GM19468 (cell line): ENCODE data around the gene NMNAT2.

Experiments used
- ATAC-seq: cut with Tn5 transposase; IDR thresholded peaks from one replicate; pipeline ENCODE4 v1.9.1; 2021; ENCODE audit warnings: mild to moderate bottlenecking, moderate library complexity, moderate number of reproducible peaks; ENCODE audit not compliant: unreplicated experiment; ENCODE audit errors: extremely low read depth

Gene NMNAT2

DNA sequence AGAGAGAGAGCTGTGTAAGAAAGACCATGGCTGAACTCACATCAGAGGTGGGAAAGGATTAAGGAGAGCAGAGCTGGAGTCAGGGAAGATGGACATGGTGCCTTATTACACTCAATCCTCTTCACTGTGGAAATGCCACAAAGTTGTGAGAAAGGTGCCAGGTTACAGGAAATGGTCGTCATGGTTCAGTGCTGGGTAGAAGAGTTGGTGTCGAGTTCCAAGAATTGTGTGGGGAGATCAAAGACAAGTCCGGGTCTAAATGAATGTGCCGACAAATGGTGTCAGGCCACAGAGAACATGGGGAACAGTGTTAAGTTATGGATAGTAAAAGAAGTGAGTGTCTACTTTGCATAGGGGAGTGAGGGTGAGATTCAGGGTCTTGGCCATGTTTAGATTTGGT lies 191.2 kb downstream of the NMNAT2 start:
- ATAC-seq = no peak

DNA sequence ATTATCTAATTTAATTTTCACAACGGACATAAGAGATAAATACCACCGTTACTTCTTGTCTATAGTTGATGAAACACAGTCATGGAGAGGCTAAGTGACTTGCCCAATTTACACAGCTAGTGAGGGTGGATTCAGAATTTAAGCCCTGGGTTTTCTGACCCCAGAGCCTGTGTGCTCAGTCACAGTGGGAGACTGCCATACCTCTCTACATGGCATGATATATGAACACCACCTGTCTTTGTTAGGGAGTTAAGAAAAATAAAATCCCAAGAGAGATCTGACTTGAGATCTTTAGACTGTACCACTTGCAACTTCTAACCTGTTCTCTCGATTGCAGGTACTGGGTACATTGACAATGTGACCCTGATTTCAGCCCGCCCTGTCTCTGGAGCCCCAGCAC lies 191.8 kb downstream of the NMNAT2 start:
- no peak for ATAC-seq

DNA sequence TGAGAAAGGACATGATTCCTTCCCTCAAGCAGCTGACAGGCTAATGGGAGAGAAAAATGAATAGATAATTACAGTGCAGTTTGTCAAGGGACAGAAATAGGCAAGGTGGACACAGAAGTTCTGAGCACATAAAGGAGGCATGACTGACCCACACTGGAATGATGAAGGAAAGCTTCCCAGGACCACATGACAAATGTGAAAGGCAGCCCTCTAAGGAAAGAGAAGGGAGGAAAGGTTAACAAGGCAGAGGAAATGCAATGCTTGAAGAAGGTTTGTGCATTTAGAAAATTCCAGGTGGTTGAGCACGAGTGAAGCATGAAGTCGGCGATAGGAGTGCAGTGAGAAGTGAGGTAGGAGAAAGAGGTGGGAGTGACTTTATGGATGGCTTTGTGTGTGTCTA lies 194.7 kb downstream of the NMNAT2 start:
- ATAC-seq = no peak

GRCh38 chr1:183222909-183223308 lies 195.3 kb downstream of the NMNAT2 start:
- ATAC-seq = no peak

- ATAC-seq = no peak
These were observed 198.6 kb downstream of the NMNAT2 start for GRCh38 chr1:183219616-183220009.

DNA sequence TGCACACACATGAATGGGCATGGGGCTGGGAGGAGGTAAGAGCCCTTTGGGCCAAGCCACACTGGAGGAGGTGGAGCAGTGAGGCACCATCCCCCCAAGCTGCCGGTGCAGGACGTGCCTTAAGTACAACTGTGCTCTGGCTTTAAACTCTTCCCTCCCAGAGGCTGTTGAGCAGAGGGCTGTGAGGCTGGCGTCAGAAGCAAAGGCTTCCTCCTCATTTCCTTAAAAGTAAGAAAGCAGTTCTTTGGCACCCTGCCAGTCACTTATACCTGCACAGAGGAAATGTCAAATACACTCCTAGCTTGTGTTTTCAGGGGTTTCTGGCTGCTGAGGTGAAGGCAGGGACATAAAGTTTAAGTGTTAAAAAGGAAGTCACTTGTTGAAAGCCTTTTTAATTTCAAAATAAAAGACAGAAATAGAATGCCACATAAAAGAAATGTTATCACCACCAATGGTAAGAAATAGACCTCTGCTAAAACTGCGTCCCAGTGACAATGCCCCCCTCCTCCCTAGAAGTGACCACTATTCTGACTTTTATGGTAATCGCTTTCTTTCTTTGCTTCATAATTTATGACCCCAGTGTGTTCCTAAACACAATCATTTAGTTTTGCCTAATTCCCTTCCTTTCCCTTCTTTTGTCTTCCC lies 199.1 kb downstream of the NMNAT2 start:
- no peak for ATAC-seq

- ATAC-seq = no peak
These were observed 200.1 kb downstream of the NMNAT2 start for GRCh38 chr1:183218027-183218618.

DNA sequence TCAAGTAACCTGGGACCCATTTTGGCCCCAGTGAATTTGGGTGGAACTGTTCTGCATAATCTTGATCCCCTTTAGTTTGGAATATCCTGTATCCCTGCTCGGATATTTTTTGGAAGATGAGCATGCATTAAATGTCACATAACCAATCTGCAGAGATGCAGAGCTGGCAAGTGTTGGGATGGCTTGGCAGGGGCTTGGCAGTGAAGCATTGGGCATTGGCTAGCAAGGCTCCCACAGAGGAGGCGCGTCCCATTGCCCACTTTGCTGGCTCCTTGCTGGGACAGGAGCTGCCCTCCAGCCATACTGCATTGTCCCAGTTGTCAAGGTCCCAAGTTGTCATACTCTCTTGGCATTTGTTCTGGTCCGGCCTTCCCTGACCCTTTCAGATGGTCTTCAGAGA lies 202.2 kb downstream of the NMNAT2 start:
- no peak for ATAC-seq

DNA sequence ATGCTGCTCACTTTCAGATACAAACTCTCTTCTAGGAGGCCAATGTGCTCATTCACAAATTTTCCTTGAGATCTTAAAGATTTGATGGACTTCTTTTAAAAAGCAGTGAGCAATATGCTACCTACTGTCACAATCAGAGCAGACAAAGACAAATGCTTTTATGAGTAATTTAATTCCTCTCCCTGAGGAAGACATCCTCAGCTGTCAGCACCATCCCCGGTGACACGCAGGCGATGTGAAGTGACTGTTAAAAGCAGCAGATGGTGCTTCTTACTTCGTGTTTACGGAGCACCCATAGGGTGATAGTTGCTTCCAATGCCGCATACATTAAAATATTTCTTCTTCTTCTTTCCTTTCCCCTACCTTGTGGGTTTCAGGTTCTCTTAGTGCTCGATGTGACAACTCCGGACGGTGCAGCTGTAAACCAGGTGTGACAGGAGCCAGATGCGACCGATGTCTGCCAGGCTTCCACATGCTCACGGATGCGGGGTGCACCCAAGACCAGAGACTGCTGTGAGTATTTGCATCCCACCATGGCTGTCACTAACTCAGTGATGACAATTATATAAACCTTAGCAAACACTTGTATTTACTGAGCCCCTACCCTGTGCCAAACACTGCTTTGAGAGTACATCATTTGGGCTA lies 203.0 kb downstream of the NMNAT2 start:
- ATAC-seq = no peak

DNA sequence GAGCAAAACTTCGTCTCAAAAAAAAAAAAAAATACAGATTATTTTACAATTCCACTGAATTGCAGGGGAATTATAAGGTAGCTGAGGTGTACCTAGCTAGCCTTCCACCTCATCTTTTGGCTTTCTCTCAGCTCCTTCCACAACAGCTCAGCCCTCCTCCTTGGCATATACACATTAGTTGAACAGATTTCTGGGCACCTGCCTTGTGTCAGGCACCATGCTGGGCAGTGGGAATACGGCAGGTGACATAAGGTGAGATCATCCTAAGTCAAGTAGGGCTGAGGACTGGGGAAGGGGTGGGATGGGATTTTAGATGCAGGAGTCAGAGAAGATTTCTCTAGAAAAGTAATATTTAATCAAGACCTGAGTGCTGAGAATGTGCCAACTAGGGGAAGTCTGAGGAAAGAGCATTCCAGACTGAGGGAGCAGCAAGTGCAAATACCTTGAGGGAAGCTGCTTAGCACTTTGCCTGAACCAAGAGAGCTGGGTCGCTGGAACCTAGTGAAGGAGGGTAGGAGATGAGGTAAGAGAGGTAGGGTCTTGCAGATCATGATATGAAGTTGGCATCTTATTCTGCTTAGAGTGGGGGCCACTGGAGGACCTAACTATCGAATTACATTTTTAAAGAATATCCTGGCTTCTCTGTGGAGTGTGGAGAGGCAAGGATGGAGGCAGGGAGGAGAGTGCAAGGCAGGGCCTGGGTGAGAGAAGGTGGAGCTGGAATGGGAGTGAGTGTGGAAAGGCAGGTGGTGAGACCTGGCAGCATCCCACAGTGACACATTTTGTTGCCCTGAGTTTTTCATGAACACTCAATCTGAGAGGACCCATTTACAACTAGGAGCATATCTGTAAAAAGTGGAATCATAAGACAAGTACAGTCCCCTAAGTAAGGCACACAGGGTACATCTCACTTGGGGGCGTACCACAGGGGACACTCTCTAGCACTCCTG lies 203.9 kb downstream of the NMNAT2 start:
- ATAC-seq = no peak

GRCh38 chr1:183212870-183213269 lies 205.3 kb downstream of the NMNAT2 start:
- no peak for ATAC-seq

DNA sequence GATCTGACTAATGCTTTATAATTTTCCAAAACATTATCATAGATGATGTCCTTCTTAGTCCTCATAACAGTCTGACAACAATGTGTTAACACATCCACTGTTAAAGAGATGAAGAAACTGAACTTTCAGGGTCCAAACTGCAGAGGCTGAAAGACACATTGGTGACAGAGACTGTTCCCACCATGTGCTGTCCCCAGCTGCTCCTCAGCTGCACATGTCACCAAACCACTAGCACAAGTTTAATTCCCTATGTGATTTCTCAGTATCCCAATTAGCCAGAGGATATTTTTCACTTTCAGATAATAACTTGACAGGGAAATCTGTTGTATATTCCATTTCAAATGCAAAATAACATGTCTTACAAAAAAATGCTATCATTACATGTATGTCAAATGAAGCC lies 207.5 kb downstream of the NMNAT2 start:
- no peak for ATAC-seq

DNA sequence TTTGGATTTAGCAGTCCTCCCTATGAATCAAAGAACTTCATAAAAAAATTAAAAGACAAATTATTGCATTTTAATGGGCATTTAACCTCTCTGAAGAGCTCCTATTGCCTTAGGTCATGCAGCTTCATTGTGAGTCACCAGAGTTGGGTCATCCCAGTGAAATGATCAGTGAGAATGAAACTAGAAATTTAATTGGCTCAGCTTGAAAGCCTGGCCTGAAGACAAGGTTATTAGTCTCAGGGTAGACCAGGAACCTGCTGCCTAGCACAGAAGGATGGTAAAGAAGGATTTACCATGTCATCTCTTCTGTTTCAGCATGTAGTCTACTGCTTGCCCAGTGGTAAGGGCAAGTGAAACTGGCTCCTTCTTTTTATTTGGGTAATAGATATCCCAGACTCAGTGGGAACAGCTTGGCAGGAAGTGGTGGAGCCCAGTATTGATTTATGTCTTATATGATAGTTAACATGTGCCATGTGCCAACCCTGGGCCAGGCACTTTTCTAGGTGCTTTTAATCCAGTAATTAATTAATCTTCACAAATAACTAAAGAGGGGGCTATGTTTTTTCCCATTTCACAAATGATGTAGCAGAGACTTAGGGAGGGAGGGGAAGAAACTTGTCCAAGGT lies 208.5 kb downstream of the NMNAT2 start:
- ATAC-seq = no peak

DNA sequence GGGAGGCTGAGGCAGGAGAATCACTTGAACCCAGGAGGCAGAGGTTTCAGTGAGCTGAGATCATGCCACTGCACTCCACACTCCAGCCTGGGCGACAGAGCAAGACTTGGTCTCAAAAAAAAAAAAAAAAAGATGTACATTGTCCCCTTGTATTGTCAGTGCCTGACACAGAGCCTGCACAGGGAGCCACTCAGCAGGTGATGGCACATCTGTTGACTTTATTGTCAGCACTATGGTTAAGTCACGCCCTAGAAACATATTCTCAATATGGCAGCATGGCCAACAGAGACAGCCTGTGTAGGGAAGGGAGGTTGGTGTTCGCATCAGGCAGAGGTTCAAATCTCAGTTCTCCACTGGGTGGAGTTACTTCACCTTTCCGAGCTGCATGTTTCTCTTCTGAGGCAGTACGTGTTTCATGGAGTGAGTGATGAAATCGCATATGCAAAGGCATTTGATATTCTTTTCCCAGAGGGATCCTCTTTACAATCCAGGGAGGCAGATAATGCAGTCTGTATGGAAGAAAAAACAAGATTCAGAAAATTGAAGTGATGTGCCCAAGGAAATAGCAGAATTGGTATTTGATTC lies 211.6 kb downstream of the NMNAT2 start:
- ATAC-seq = no peak

DNA sequence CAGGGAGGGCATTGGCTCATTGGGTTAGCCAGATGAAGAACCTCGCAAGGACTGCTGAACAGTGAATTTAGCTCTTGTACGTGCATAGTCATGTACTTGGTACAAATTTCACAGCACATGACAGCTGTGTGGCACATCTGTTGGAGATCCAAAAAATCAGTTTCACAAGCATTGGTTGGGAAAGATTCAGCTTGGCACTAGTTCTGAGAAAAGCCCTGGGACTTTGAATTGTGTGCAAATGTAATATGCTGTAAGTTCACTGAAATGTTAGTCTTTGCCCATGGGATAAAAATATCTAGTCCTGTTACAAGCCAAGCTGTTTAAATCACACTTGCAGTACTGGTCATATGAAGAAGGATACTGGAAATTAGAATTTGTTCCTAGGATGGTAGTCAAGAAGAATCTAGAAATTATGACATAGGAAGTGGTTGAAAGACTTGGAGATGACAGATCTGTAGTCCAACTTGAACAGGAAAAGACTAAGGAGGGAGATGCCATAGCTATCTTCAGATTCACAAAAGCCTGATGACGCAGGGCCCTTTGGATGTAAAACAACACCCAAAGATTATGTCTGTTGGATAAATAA lies 212.9 kb downstream of the NMNAT2 start:
- ATAC-seq = no peak

DNA sequence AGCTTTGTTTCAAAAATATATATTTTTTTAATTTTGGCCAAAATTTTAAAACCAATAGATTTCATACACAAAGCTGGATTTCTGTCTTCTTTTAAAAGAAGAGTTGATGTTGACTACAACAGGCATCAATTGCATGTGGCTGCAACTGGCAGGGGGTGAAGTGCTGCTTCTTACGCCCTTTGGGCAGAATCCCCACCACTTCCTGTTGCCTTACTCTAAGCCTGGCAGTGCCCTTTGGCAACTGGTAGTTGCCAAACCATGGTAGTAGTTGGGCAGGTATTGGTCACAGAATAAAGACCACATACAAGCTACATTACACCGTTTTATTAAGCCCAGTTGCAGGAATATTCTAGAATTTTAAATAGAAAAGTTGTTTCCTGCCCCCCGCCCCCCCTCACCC lies 215.1 kb downstream of the NMNAT2 start:
- ATAC-seq = no peak

- no peak for ATAC-seq
These were observed 217.7 kb downstream of the NMNAT2 start for GRCh38 chr1:183200451-183200850.

DNA sequence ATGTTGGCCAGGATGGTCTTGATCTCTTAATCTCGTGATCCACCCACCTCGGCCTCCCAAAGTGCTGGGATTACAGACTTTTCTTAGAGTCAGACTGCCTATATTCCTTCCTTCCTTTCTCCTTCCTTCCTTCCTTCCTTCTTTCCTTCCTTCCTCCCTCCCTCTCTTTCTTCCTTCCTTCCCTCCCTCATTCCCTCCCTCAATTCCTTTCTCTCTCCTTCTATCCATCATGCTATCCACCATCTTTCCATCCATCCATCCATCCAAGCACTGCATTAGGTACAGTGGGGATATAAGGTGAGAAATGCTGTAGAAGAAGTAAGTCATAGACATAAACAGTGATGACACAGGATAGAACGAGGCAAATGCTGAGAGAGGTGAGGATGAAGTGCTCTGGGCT lies 218.9 kb downstream of the NMNAT2 start:
- ATAC-seq = no peak

- ATAC-seq = no peak
These were observed 219.7 kb downstream of the NMNAT2 start for GRCh38 chr1:183198463-183198862.
